Medulla oblongata (tissue), 1 donor: Measurements from ENCODE around the gene DPT.
A peak's percentile ranks its signal among the peaks of the same experiment; 100 is the strongest.

Experiments
- DNase-seq: peaks from one replicate; pipeline ENCODE4 v3.0.0-alpha.2; 2015; ENCODE audit errors: extremely low spot score

Gene DPT

GRCh38 chr1:168665975-168666374 is 63.0 kb downstream of the DPT start:
- no peak for DNase-seq

- no peak for DNase-seq
Observed at GRCh38 chr1:168664069-168664834, 64.8 kb downstream of the DPT start.

GRCh38 chr1:168656485-168656884 is 72.5 kb downstream of the DPT start:
- DNase-seq = no peak

GRCh38 chr1:168654198-168654915 is 74.6 kb downstream of the DPT start:
- DNase-seq = no peak

- DNase-seq = peak; percentile 53
Observed at GRCh38 chr1:168653567-168653966, 75.4 kb downstream of the DPT start.

- DNase-seq = no peak
Observed at GRCh38 chr1:168645721-168646120, 83.3 kb downstream of the DPT start.
